ENCODE data around the gene PRDM11. TPM values are rescaled to one million over a fixed set of nuclear protein-coding genes. Genes with fewer than 3 reads are reported as not detected.

The PRDM11 gene
- total and polyA plus RNA-seq, 2 of the 4 experiments (the other 2 are of a cell fraction) = 2.2 to 2.7 TPM

DNA sequence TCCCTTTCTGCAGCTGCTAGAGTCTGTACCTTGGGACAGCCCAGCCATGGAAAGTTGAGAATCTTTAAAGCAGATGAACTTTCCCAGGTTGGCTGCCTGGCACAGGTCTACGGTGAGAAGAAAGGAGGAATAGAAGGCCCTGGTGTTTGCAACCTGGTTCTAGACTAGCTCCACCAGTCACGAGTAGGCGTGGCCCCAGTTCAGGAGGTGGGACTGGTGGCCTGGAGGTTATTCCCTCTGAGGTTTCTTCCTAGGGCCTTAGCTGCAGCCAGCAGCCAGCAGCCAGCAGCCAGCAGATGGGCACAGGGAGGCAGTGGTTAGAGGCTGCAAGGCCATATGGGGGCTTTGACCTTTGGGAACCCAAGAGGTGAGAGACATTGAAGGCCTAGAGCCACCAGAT is 40.9 kb downstream of the PRDM11 start:
- Histone ChIP-seq H3K4me2 (ENCODE audit: low read depth, low read length) (no peak overlapping the region), H3K4ac (ENCODE audit: low read depth, low read length) (no peak overlapping the region), H3K9me1 (ENCODE audit: insufficient read depth, low read length) (peaks cover 6% of the 10 kb centered on the region; the same call in 1 of the 2 replicates), H2AK5ac (ENCODE audit: low read depth, low read length) (no peak overlapping the region), H3K14ac (replicated peaks; ENCODE audit: low read depth, low read length) (no peak overlapping the region), H3K27ac (ENCODE audit: insufficient read depth, low read length) (no peak overlapping the region), H3K79me1 (ENCODE audit: low read depth in 1 of 2, low read length in 2 of 2) (no peaks in the 10 kb centered on the region), H4K20me1 (ENCODE audit: insufficient read depth, low read length) (no peaks in the 10 kb centered on the region), H3K23ac (ENCODE audit: low read depth, low read length) (no peak overlapping the region), H2BK120ac (ENCODE audit: low read depth, low read length) (no peak overlapping the region), H3K9me3 (ENCODE audit: control insufficient read depth, insufficient read depth, low read length) (no peaks in the 10 kb centered on the region), H3K27me3 (ENCODE audit: control insufficient read depth, insufficient read depth, low read length) (no peaks in the 10 kb centered on the region), H4K8ac (ENCODE audit: low read depth in 2 of 2, low read length in 2 of 2) (no peak overlapping the region), H2BK5ac (ENCODE audit: low read depth, low read length, poor library complexity, severe bottlenecking) (no peak overlapping the region), H4K91ac (ENCODE audit: insufficient read depth, low read depth, low read length) (no peak overlapping the region), H2AK9ac (replicated peaks; ENCODE audit: low read depth, low read length, poor library complexity) (no peak overlapping the region), H3K56ac (ENCODE audit: extremely low read depth, insufficient read depth, low read length) (no peak overlapping the region), H3K4me3 (ENCODE audit: insufficient read depth, low read depth, low read length) (no peak overlapping the region), H3K18ac (ENCODE audit: low read depth, low read length) (no peak overlapping the region), H3K36me3 (ENCODE audit: control insufficient read depth, insufficient read depth, low read length) (peaks cover 9% of the 10 kb centered on the region; the same call in 1 of the 2 replicates), H3K4me1 (ENCODE audit: control insufficient read depth, insufficient read depth, low read length) (no peaks in the 10 kb centered on the region), H3K9ac (ENCODE audit: low read depth, low read length) (no peak overlapping the region), H2BK20ac (ENCODE audit: low read depth, low read length) (no peak overlapping the region), H4K5ac (ENCODE audit: low read depth, low read length) (no peak overlapping the region), H2AFZ (replicated peaks; ENCODE audit: low read length, poor library complexity) (no peak overlapping the region), H2BK15ac (ENCODE audit: low read depth, low read length) (no peak overlapping the region)
- POLR2A ChIA-PET (ENCODE audit: unreplicated experiment) = no interaction called here
- CTCF ChIA-PET = no interaction called here
- in situ Hi-C loops (cut with MboI; ENCODE audit: low sequenced_read_pairs) = no loop called here
- ATAC-seq (ENCODE audit: low read depth) = no peak
- no peak for DNase-seq
- WGBS, 2 experiments (ENCODE audit: extremely low coverage in 2 of 2, insufficient read length in 1 of 2) = 100% methylated on average over 1 of the region's 3 CpGs; no CpG with 5 or more reads in 1 of the 2 experiments
- dilution Hi-C loops (cut with HindIII; ENCODE audit: low sequenced_read_pairs, unreplicated experiment) = no loop called here
- BruUV-seq (replicated peaks) = no TSS peak
- intact Hi-C loops (cut with micrococcal nuclease) = no loop called here
- TF ChIP-seq FOS (IDR thresholded peaks at IDR 0.05; ENCODE audit: low read depth, low read length) = no peak
- no peak for TF ChIP-seq NFE2L2 (IDR thresholded peaks at IDR 0.05; ENCODE audit: low read depth, low read length)
- TF ChIP-seq MAZ (IDR thresholded peaks at IDR 0.05; ENCODE audit: borderline replicate concordance, low read depth, low read length) = no peak
- TF ChIP-seq RFX5 (IDR thresholded peaks at IDR 0.05; ENCODE audit: low read depth, low read length) = no peak
- no peak for TF ChIP-seq RCOR1 (IDR thresholded peaks at IDR 0.05; ENCODE audit: insufficient replicate concordance, low read length)
- no peak for TF ChIP-seq CEBPB (IDR thresholded peaks at IDR 0.05; ENCODE audit: low read depth, low read length)
